ENCODE data around the gene AP4E1. TPM values are rescaled to one million over a fixed set of nuclear protein-coding genes. Genes with fewer than 3 reads are reported as not detected.
"Not testable (repeated sequence)": the region's sequence is repeated elsewhere in the genome, so short reads cannot be mapped to it uniquely, and the experiment has no call there.

Gene AP4E1
- polyA plus RNA-seq, 3 donors = 8.6 to 10.4 (median 8.6) TPM

- no peak for DNase-seq (ENCODE audit: extremely low read depth in 1 of 11, low read depth in 9 of 11, low spot score in 4 of 11)
Measured at GRCh38 chr15:50884540-50884939, 23.9 kb upstream of the AP4E1 start.

DNA sequence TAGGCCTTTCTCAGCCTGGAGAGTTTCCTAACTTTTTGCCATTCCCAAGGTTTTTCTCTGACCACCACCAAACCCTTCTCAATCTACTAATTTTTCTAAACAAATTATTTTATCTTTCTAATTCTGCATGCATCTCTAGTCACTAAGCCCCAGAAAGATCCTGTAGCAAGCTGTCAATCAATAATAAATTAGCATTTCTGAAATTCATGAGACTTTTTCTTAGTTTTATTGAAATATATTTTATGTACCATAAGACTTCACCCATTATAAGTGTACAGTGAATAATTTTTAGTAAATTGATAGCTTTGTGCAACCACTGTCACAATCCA, 22.4 kb upstream of the AP4E1 start:
- no peak for DNase-seq (ENCODE audit: extremely low read depth in 1 of 11, low read depth in 9 of 11, low spot score in 4 of 11)

- no peak for DNase-seq (ENCODE audit: extremely low read depth in 1 of 11, low read depth in 9 of 11, low spot score in 4 of 11)
Measured at GRCh38 chr15:50886611-50887345, 21.7 kb upstream of the AP4E1 start.

GRCh38 chr15:50888054-50888453, 20.4 kb upstream of the AP4E1 start:
- DNase-seq (ENCODE audit: extremely low read depth in 1 of 11, low read depth in 9 of 11, low spot score in 4 of 11) = no peak

GRCh38 chr15:50889589-50889988, 18.9 kb upstream of the AP4E1 start:
- no peak for DNase-seq (ENCODE audit: extremely low read depth in 1 of 11, low read depth in 9 of 11, low spot score in 4 of 11)

DNA sequence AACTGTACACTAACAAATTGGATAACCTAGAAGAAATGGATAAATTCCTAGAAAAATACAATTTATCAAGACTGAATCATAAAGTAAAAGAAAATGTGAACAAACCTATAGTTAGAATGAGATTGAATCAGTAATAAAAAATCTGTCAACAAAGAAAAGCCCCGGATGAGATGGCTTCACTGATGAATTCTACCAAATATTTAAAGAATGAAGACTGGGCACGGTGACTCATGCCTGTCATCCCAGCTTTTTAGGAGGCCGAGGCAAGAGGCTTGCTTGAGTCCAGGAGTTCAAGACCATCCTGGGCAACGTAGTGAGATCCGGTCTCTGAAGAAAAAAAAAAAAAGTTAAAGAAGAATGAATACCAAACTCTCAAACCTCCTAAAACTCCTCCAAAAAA, 17.7 kb upstream of the AP4E1 start:
- DNase-seq (ENCODE audit: extremely low read depth in 1 of 11, low read depth in 9 of 11, low spot score in 4 of 11) = no peak

DNA sequence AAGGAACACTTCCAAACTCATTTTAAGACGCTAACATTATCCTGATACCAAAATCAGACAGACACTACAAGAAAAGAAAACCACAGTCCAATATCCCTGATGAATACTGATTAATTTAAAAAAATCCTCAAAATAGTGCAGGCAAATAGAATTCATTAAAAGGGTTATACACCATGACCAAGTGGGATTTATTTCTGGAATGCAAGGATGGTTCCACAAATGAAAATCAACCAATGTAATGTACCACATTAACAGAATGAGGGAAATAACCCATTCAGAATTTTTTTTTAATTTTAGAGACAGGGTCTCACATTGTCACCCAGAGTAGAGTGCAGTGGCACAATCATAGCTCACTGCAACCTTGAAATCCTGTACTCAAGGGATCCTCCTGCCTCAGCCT, 17.3 kb upstream of the AP4E1 start:
- DNase-seq (ENCODE audit: extremely low read depth in 1 of 11, low read depth in 9 of 11, low spot score in 4 of 11) = no peak

GRCh38 chr15:50893976-50894375, 14.5 kb upstream of the AP4E1 start:
- DNase-seq (ENCODE audit: extremely low read depth in 1 of 11, low read depth in 9 of 11, low spot score in 4 of 11) = no peak

- DNase-seq (ENCODE audit: extremely low read depth in 1 of 11, low read depth in 9 of 11, low spot score in 4 of 11) = not testable (repeated sequence)
Measured at GRCh38 chr15:50901390-50901789, 7.1 kb upstream of the AP4E1 start.

DNA sequence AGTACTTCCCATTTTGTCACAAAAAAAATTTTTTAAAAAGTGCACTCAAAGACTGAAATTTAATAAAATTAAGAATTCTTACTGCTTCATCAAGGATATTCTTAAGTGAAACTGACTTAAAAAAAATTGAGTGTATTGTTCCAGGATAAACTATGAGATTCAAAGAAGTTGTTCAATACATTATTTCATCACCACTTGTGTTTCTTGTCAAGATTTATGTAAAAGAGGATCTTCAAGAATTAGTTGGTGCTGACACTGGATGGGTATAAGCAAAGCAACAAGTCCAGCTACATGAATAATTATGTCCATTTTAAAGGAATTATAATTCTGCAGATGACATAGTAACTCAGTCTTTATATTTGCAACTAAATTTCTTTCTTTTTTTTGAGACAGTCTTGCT, 4.3 kb upstream of the AP4E1 start:
- DNase-seq (ENCODE audit: extremely low read depth in 1 of 11, low read depth in 9 of 11, low spot score in 4 of 11) = no peak

- no peak for DNase-seq (ENCODE audit: extremely low read depth in 1 of 11, low read depth in 9 of 11, low spot score in 4 of 11)
Measured at GRCh38 chr15:50905055-50905454, 3.4 kb upstream of the AP4E1 start.

GRCh38 chr15:50906954-50907600, 1.4 kb upstream of the AP4E1 start:
- no peak for DNase-seq (ENCODE audit: extremely low read depth in 1 of 11, low read depth in 9 of 11, low spot score in 4 of 11)

GRCh38 chr15:50907601-50908208, 778 bp upstream of the AP4E1 start:
- peak in 4 of 11 donors; percentile 18 to 27 (median 22) for DNase-seq (ENCODE audit: extremely low read depth in 1 of 11, low read depth in 9 of 11, low spot score in 4 of 11)

GRCh38 chr15:50909010-50909317, 481 bp downstream of the AP4E1 start:
- peak in 1 of 11 donors; percentile 22 for DNase-seq (ENCODE audit: extremely low read depth in 1 of 11, low read depth in 9 of 11, low spot score in 4 of 11)

DNA sequence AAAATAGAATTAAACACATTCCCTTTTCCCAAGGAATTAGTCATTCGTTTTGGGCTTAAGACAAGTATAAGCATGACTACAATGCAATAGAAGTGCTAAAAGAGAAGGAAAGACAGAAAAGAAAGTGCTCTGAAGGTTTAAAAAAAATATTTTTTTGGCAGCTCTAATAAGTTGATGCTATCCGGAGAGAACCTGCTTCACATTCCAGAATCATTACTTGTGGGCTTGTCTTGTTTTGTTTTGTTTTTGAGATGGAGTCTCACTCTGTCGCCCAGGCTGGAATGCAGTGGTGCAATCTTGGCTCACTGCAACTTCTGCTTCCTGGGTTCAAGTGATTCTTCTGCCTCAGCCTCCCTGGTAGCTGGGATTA, 1.9 kb downstream of the AP4E1 start:
- DNase-seq (ENCODE audit: extremely low read depth in 1 of 11, low read depth in 9 of 11, low spot score in 4 of 11) = not testable (repeated sequence)

GRCh38 chr15:50911001-50911400, 2.5 kb downstream of the AP4E1 start:
- DNase-seq (ENCODE audit: extremely low read depth in 1 of 11, low read depth in 9 of 11, low spot score in 4 of 11) = no peak

GRCh38 chr15:50911621-50912020, 3.1 kb downstream of the AP4E1 start:
- DNase-seq (ENCODE audit: extremely low read depth in 1 of 11, low read depth in 9 of 11, low spot score in 4 of 11) = no peak

DNA sequence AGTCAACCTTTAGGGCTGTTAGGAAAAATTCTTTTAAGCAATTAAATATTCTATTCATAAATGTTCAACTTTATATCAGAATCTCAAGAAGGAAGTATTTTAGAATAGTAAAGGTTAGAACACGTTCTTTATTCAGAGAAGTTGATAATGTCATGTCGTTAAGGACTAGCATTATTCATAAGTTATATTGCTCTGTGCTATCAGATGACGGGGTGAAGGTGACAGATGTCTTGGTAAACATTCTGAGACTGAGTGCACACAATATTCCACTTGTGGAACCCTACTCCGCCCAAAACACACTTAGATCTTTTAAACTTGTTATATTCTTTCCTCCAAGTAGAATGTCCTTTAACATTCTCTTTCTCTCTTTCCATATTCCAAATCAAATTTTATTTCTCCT, 7.9 kb downstream of the AP4E1 start:
- no peak for DNase-seq (ENCODE audit: extremely low read depth in 1 of 11, low read depth in 9 of 11, low spot score in 4 of 11)

- not testable (repeated sequence) for DNase-seq (ENCODE audit: extremely low read depth in 1 of 11, low read depth in 9 of 11, low spot score in 4 of 11)
Measured at GRCh38 chr15:50919359-50919758, 10.9 kb downstream of the AP4E1 start.

GRCh38 chr15:50925281-50925680, 16.8 kb downstream of the AP4E1 start:
- DNase-seq (ENCODE audit: extremely low read depth in 1 of 11, low read depth in 9 of 11, low spot score in 4 of 11) = no peak

- no peak for DNase-seq (ENCODE audit: extremely low read depth in 1 of 11, low read depth in 9 of 11, low spot score in 4 of 11)
Measured at GRCh38 chr15:50929062-50929461, 20.6 kb downstream of the AP4E1 start.

Measured in renal cortex interstitium (tissue), 11 donors.